ENCODE measurements around the gene PIK3R4. TPM values are rescaled to one million over a fixed set of nuclear protein-coding genes. Genes with fewer than 3 reads are reported as not detected.

PIK3R4 gene
- 21.5 and 21.9 TPM in 2 replicates for total RNA-seq (2014; rRNA removed)
- percentile 67 among the genes with signal in this experiment for Bru-seq, nascent RNA
- BruChase-seq, experiment 1, labeled RNA remaining after a 6-hour chase: percentile 69 among the genes with signal in this experiment
- BruChase-seq, experiment 2, labeled RNA remaining after a 2-hour chase: percentile 71 among the genes with signal in this experiment
- long read RNA-seq, full-length matches to known transcripts: 7 of 15 reads
- long read RNA-seq, partial matches to known transcripts: 6 of 15 reads
- long read RNA-seq, other reads (novel, unspliced or antisense): 2 of 15 reads

GRCh38 chr3:130746246-130747039, at the start of gene PIK3R4:
TSS of gene PIK3R4 (minus strand) at chr3:130746829. CDS start at chr3:130745218, 1,611 bp downstream.
- peak within 1 kb of the TSS; percentile 90 for H2AFZ ChIP-seq (ENCODE audit: low read length)
- POLR2A ChIA-PET (ENCODE audit: unreplicated experiment): no interaction called here
- H3K9ac ChIP-seq (ENCODE audit: low read length): peak within 1 kb of the TSS; percentile 95
- H3K4me1 ChIP-seq (ENCODE audit: insufficient read depth, low read length): peaks cover 29% of the 10 kb centered on the region; the same call in 1 of the 2 replicates
- TSS peak; percentile 68 for BruUV-seq (replicated peaks)
- no peaks in the 10 kb centered on the region for H4K20me1 ChIP-seq (ENCODE audit: low read length)
- H3K27ac ChIP-seq (ENCODE audit: low read length): no peak within 1 kb of the TSS
- TF ChIP-seq EZH2 (IDR thresholded peaks at IDR 0.05; ENCODE audit: low read length, unreplicated experiment): no peak
- TF ChIP-seq EZH2phosphoT487 (IDR thresholded peaks at IDR 0.05; ENCODE audit: borderline replicate concordance, low read length): no peak
- TF ChIP-seq CTCF (conservative IDR thresholded peaks at IDR 0.05; ENCODE audit: low read depth, low read length): no peak
- H3K9me2 ChIP-seq (replicated peaks; ENCODE audit: low read length): no peaks in the 10 kb centered on the region
- H3K9me3 ChIP-seq (ENCODE audit: low read length): no peaks in the 10 kb centered on the region
- peak; percentile 96 for DNase-seq
- H3K27me3 ChIP-seq (ENCODE audit: low read length): no peaks in the 10 kb centered on the region
- H3K36me3 ChIP-seq (ENCODE audit: low read depth, low read length): no peaks in the 10 kb centered on the region
- ATAC-seq: peak; percentile 86
- H3F3A ChIP-seq (ENCODE audit: low read length, unreplicated experiment): no peaks in the 10 kb centered on the region
- intact Hi-C loops (cut with micrococcal nuclease): no loop called here
- peak within 1 kb of the TSS; percentile 98 for H3K4me2 ChIP-seq (ENCODE audit: low read length)
- H3K79me2 ChIP-seq (ENCODE audit: low read length): peaks cover 49% of the 10 kb centered on the region
- CTCF ChIA-PET: no interaction called here
- peak within 1 kb of the TSS; percentile 95 for H3K4me3 ChIP-seq (ENCODE audit: low read length)

DNA sequence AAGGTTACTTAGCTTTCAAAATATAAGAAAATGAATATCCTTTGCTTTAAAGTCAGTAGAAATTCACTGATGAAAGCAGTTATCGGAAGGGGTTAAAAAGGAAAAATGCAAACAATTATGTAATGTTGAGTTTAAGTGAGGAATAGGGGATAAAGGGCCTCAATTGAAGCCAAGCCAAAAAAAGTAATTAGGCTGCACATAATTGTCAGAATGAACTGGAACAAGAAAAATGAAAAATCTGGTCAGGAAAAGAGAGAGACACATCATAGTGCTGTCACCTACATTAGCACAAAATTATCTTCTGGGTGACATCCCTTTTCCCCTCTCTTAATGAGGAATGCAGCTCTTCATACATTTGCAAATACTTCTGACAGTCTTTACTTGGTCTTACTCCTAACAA, 48.8 kb upstream of the PIK3R4 start:
- H3F3A ChIP-seq (ENCODE audit: low read length, unreplicated experiment): no peaks in the 10 kb centered on the region
- intact Hi-C loops (cut with micrococcal nuclease): no loop called here
- no TSS peak for BruUV-seq (replicated peaks)
- no peak for DNase-seq
- no peaks in the 10 kb centered on the region for H4K20me1 ChIP-seq (ENCODE audit: low read length)
- H3K27ac ChIP-seq (ENCODE audit: low read length): no peak overlapping the region
- H3K4me1 ChIP-seq (ENCODE audit: insufficient read depth, low read length): peaks cover 14% of the 10 kb centered on the region; the same call in 1 of the 2 replicates
- H3K4me2 ChIP-seq (ENCODE audit: low read length): no peak overlapping the region
- H3K9me3 ChIP-seq (ENCODE audit: low read length): no peaks in the 10 kb centered on the region
- H3K9me2 ChIP-seq (replicated peaks; ENCODE audit: low read length): no peaks in the 10 kb centered on the region
- no peaks in the 10 kb centered on the region for H3K79me2 ChIP-seq (ENCODE audit: low read length)
- ChIA-PET CTCF (no interaction called here), POLR2A (ENCODE audit: unreplicated experiment) (no interaction called here)
- no peak overlapping the region for H3K4me3 ChIP-seq (ENCODE audit: low read length)
- no peaks in the 10 kb centered on the region for H3K27me3 ChIP-seq (ENCODE audit: low read length)
- no peak overlapping the region for H3K9ac ChIP-seq (ENCODE audit: low read length)
- TF ChIP-seq CTCF (conservative IDR thresholded peaks at IDR 0.05; ENCODE audit: low read depth, low read length) (no peak), EZH2phosphoT487 (IDR thresholded peaks at IDR 0.05; ENCODE audit: borderline replicate concordance, low read length) (no peak), EZH2 (IDR thresholded peaks at IDR 0.05; ENCODE audit: low read length, unreplicated experiment) (no peak)
- H3K36me3 ChIP-seq (ENCODE audit: low read depth, low read length): no peaks in the 10 kb centered on the region
- H2AFZ ChIP-seq (ENCODE audit: low read length): no peak overlapping the region
- ATAC-seq: no peak
